Superior temporal gyrus (tissue), 1 donor: ENCODE results near the gene BMP7.

ENCODE experiments used
- DNase-seq: peaks from one replicate; pipeline ENCODE4 v3.0.0-alpha.2; 2016; ENCODE audit errors: extremely low spot score

BMP7 gene

GRCh38 chr20:57147185-57147584, 119.3 kb downstream of the BMP7 start:
- DNase-seq = no peak

- DNase-seq = no peak
These were observed 120.3 kb downstream of the BMP7 start for GRCh38 chr20:57146155-57146554.

- DNase-seq = no peak
These were observed 121.3 kb downstream of the BMP7 start for GRCh38 chr20:57145089-57145631.

GRCh38 chr20:57143173-57143572, 123.3 kb downstream of the BMP7 start:
- no peak for DNase-seq

GRCh38 chr20:57142667-57143066, 123.8 kb downstream of the BMP7 start:
- no peak for DNase-seq

- DNase-seq = no peak
These were observed 124.9 kb downstream of the BMP7 start for GRCh38 chr20:57141492-57141891.

GRCh38 chr20:57140416-57140965, 126.0 kb downstream of the BMP7 start:
- no peak for DNase-seq

GRCh38 chr20:57139342-57140093, 126.9 kb downstream of the BMP7 start:
- no peak for DNase-seq

GRCh38 chr20:57138198-57138995, 128.0 kb downstream of the BMP7 start:
- no peak for DNase-seq

GRCh38 chr20:57137676-57138075, 128.8 kb downstream of the BMP7 start:
- DNase-seq = no peak

- DNase-seq = no peak
These were observed 129.7 kb downstream of the BMP7 start for GRCh38 chr20:57136734-57137133.

- DNase-seq = no peak
These were observed 130.6 kb downstream of the BMP7 start for GRCh38 chr20:57135875-57136274.

- DNase-seq = no peak
These were observed 131.6 kb downstream of the BMP7 start for GRCh38 chr20:57134804-57135203.

GRCh38 chr20:57133926-57134650, 132.4 kb downstream of the BMP7 start:
- no peak for DNase-seq

- DNase-seq = no peak
These were observed 134.6 kb downstream of the BMP7 start for GRCh38 chr20:57131601-57132391.

- DNase-seq = no peak
These were observed 135.4 kb downstream of the BMP7 start for GRCh38 chr20:57131077-57131476.

- DNase-seq = no peak
These were observed 136.2 kb downstream of the BMP7 start for GRCh38 chr20:57130160-57130772.

- no peak for DNase-seq
These were observed 137.1 kb downstream of the BMP7 start for GRCh38 chr20:57129303-57129702.

- DNase-seq = peak; percentile 29
These were observed 138.2 kb downstream of the BMP7 start for GRCh38 chr20:57128044-57128757.
